DND-41 (cell line): ENCODE results near the gene ASIC2.

Experiments used
- CTCF ChIP-seq: IDR thresholded peaks from 2 replicates; pipeline ENCODE4 v1.5.1; 2012; ENCODE audit warnings: borderline replicate concordance, low read length, moderate library complexity, mild to moderate bottlenecking; ENCODE audit not compliant: poor library complexity, severe bottlenecking; ENCODE audit errors: extremely low read depth
- EZH2 ChIP-seq: IDR thresholded peaks from 3 replicates; pipeline ENCODE4 v1.6.1; 2012; ENCODE audit warnings: borderline replicate concordance, low read depth, mild to moderate bottlenecking, moderate library complexity, low read length, inconsistent platforms; ENCODE audit not compliant: severe bottlenecking

- no peak for TF ChIP-seq CTCF
- no peak for TF ChIP-seq EZH2
Observed at GRCh38 chr17:33229499-33229898, 63.6 kb downstream of the ASIC2 start.
